Activated CD4-positive, alpha-beta T cell treated with anti-CD3 and anti-CD28 coated beads for 36 hours (primary cell): ENCODE results near the gene ARHGEF4. TPM values are rescaled to one million over a fixed set of nuclear protein-coding genes. Genes with fewer than 3 reads are reported as not detected.

ENCODE experiments used
- ATAC-seq: fragments of 200-7000 bp; cut with Tn5 transposase; one replicate; pipeline ENCODE4 v1.10.0; 2021; ENCODE audit warnings: mild to moderate bottlenecking, moderate library complexity
- CTCF ChIA-PET: fragments of 350-600 bp; sonication (Branson Sonifier 250); formaldehyde crosslinking; loops from one replicate; lab custom pipeline; 2021; ENCODE audit warnings: antibody characterized with exemption; lab: Charles Lee
- POLR2A ChIA-PET: fragments of 350-600 bp; sonication (Branson Sonifier 250); formaldehyde crosslinking; loops from one replicate; lab custom pipeline; 2021; ENCODE audit warnings: antibody characterized with exemption, inconsistent platforms; lab: Charles Lee
- DNase-seq: peaks from one replicate; pipeline ENCODE4 v3.0.0-alpha.2; 2020
- H3K27ac Mint-ChIP-seq: one replicate; pipeline ENCODE4 v1.8.0; 2021; ENCODE audit warnings: mixed read lengths
- H3K27me3 Mint-ChIP-seq: one replicate; pipeline ENCODE4 v1.8.0; 2021; ENCODE audit warnings: mixed read lengths
- H3K36me3 Mint-ChIP-seq: one replicate; pipeline ENCODE4 v1.8.0; 2021; ENCODE audit warnings: low read depth, mixed read lengths
- H3K4me1 Mint-ChIP-seq: one replicate; pipeline ENCODE4 v1.8.0; 2021; ENCODE audit warnings: mixed read lengths
- H3K4me3 Mint-ChIP-seq: one replicate; pipeline ENCODE4 v1.8.0; 2021; ENCODE audit warnings: mild to moderate bottlenecking, moderate library complexity, mixed read lengths
- H3K9me3 Mint-ChIP-seq: one replicate; pipeline ENCODE4 v1.8.0; 2021; ENCODE audit warnings: low read depth, mixed read lengths
- intact Hi-C, 2 experiments: fragments of 100-400 bp; cut with DNase I in 1 of 2; cut with micrococcal nuclease in 1 of 2; formaldehyde crosslinking; loops; one replicate each; pipeline versions ENCODE4 v1.14.2 to v1.15.1; 2022 to 2024; cut with DNase I, micrococcal nuclease
- total RNA-seq, 2 experiments: library from RNA; stranded (reverse); gene quantifications; one replicate each; pipeline ENCODE4 v1.2.3, GENCODE V29; 2021

The ARHGEF4 gene
- total RNA-seq, 2 experiments from 2014 or later = 1.2 to 1.9 TPM

- no peaks in the 10 kb centered on the region for H3K4me1 Mint-ChIP-seq
- intact Hi-C loops = loop anchor here in 1 of 2 experiments (2.0 kb wide), 1 partner anchor 57 kb away; no protein-coding TSS in a partner anchor
- no peaks in the 10 kb centered on the region for H3K9me3 Mint-ChIP-seq
- H3K36me3 Mint-ChIP-seq = no peaks in the 10 kb centered on the region
- no peak overlapping the region for H3K27ac Mint-ChIP-seq
- no peak overlapping the region for H3K4me3 Mint-ChIP-seq
- DNase-seq (no peak), ATAC-seq (no peak)
- ChIA-PET POLR2A (no interaction called here), CTCF (interaction anchor here (1.4 kb wide), 1 partner anchor 114 kb away, joined by 6 read pairs; no protein-coding TSS in a partner anchor)
- peaks cover 20% of the 10 kb centered on the region for H3K27me3 Mint-ChIP-seq
Measured at GRCh38 chr2:130911996-130912395, 75.3 kb downstream of the ARHGEF4 start.

- no peaks in the 10 kb centered on the region for H3K36me3 Mint-ChIP-seq
- no peaks in the 10 kb centered on the region for H3K9me3 Mint-ChIP-seq
- H3K4me1 Mint-ChIP-seq = no peaks in the 10 kb centered on the region
- no peak for ATAC-seq
- no peak for DNase-seq
- intact Hi-C loops = loop anchor here in 1 of 2 experiments (2.0 kb wide), 1 partner anchor 56 kb away; no protein-coding TSS in a partner anchor
- H3K4me3 Mint-ChIP-seq = no peak overlapping the region
- CTCF ChIA-PET = interaction anchor here (0.7 to 1.4 kb wide), 2 partner anchors 113 to 115 kb away, joined by 3 to 6 read pairs; no protein-coding TSS in a partner anchor
- no peak overlapping the region for H3K27ac Mint-ChIP-seq
- POLR2A ChIA-PET = no interaction called here
- peaks cover 20% of the 10 kb centered on the region for H3K27me3 Mint-ChIP-seq
Measured at GRCh38 chr2:130912471-130912870, 75.8 kb downstream of the ARHGEF4 start.

- POLR2A ChIA-PET = no interaction called here
- no peak for DNase-seq
Measured at GRCh38 chr2:130913891-130914290, 77.2 kb downstream of the ARHGEF4 start.

GRCh38 chr2:130915149-130915548, 78.4 kb downstream of the ARHGEF4 start:
- H3K27me3 Mint-ChIP-seq = peaks cover 12% of the 10 kb centered on the region
- no peaks in the 10 kb centered on the region for H3K4me1 Mint-ChIP-seq
- ChIA-PET POLR2A (no interaction called here), CTCF (interaction anchor here (0.9 kb wide), 1 partner anchor 42 kb away, joined by 4 read pairs; no protein-coding TSS in a partner anchor)
- H3K27ac Mint-ChIP-seq = no peak overlapping the region
- intact Hi-C loops = no loop called here
- H3K4me3 Mint-ChIP-seq = no peak overlapping the region
- ATAC-seq (no peak), DNase-seq (no peak)
- no peaks in the 10 kb centered on the region for H3K9me3 Mint-ChIP-seq
- no peaks in the 10 kb centered on the region for H3K36me3 Mint-ChIP-seq

More at GRCh38 chr2:130913891-130914290, 77.2 kb downstream of the ARHGEF4 start:
- peaks cover 14% of the 10 kb centered on the region for H3K27me3 Mint-ChIP-seq
- H3K9me3 Mint-ChIP-seq = no peaks in the 10 kb centered on the region
- H3K27ac Mint-ChIP-seq = no peak overlapping the region
- no peak overlapping the region for H3K4me3 Mint-ChIP-seq
- ATAC-seq = no peak
- intact Hi-C loops = loop anchor here in 1 of 2 experiments (2.0 kb wide), 1 partner anchor 55 kb away; no protein-coding TSS in a partner anchor
- CTCF ChIA-PET = interaction anchor here (1.0 kb wide), 1 partner anchor 116 kb away, joined by 3 read pairs; no protein-coding TSS in a partner anchor
- no peaks in the 10 kb centered on the region for H3K36me3 Mint-ChIP-seq
- H3K4me1 Mint-ChIP-seq = no peaks in the 10 kb centered on the region

- ATAC-seq = no peak
- no peaks in the 10 kb centered on the region for H3K4me1 Mint-ChIP-seq
- H3K27me3 Mint-ChIP-seq = peaks cover 12% of the 10 kb centered on the region
- H3K9me3 Mint-ChIP-seq = no peaks in the 10 kb centered on the region
- H3K4me3 Mint-ChIP-seq = no peak overlapping the region
- H3K36me3 Mint-ChIP-seq = no peaks in the 10 kb centered on the region
- DNase-seq = no peak
- CTCF ChIA-PET = no interaction called here
- POLR2A ChIA-PET = no interaction called here
- no peak overlapping the region for H3K27ac Mint-ChIP-seq
- intact Hi-C loops = no loop called here
Measured at GRCh38 chr2:130915595-130916437, 79.1 kb downstream of the ARHGEF4 start.

- Mint-ChIP-seq H3K9me3 (no peaks in the 10 kb centered on the region), H3K36me3 (no peaks in the 10 kb centered on the region), H3K4me3 (no peak overlapping the region), H3K27me3 (peaks cover 12% of the 10 kb centered on the region), H3K27ac (no peak overlapping the region), H3K4me1 (no peaks in the 10 kb centered on the region)
- intact Hi-C loops = no loop called here
- POLR2A ChIA-PET = no interaction called here
- no peak for ATAC-seq
- DNase-seq = no peak
- CTCF ChIA-PET = no interaction called here
Measured at GRCh38 chr2:130916438-130916705, 79.7 kb downstream of the ARHGEF4 start.

- CTCF ChIA-PET = interaction anchor here (1.1 kb wide), 1 partner anchor 120 kb away, joined by 4 read pairs; no protein-coding TSS in a partner anchor
- H3K36me3 Mint-ChIP-seq = no peaks in the 10 kb centered on the region
Measured at GRCh38 chr2:130917006-130917688, 80.4 kb downstream of the ARHGEF4 start.

GRCh38 chr2:130918393-130918792, 81.7 kb downstream of the ARHGEF4 start:
- Mint-ChIP-seq H3K4me1 (no peaks in the 10 kb centered on the region), H3K9me3 (no peaks in the 10 kb centered on the region), H3K27me3 (peaks cover 9% of the 10 kb centered on the region), H3K36me3 (no peaks in the 10 kb centered on the region), H3K27ac (no peak overlapping the region), H3K4me3 (no peak overlapping the region)
- CTCF ChIA-PET = interaction anchor here (0.7 to 1.1 kb wide), 2 partner anchors 15 to 121 kb away, joined by 4 read pairs; no protein-coding TSS in a partner anchor
- DNase-seq = no peak
- ATAC-seq = no peak
- POLR2A ChIA-PET = no interaction called here
- intact Hi-C loops = no loop called here

More at GRCh38 chr2:130917006-130917688, 80.4 kb downstream of the ARHGEF4 start:
- DNase-seq (no peak), ATAC-seq (no peak)
- POLR2A ChIA-PET = interaction anchor here (0.5 kb wide), 1 partner anchor 9 kb away, joined by 3 read pairs; no protein-coding TSS in a partner anchor
- peaks cover 11% of the 10 kb centered on the region for H3K27me3 Mint-ChIP-seq
- H3K9me3 Mint-ChIP-seq = no peaks in the 10 kb centered on the region
- H3K4me3 Mint-ChIP-seq = no peak overlapping the region
- H3K27ac Mint-ChIP-seq = no peak overlapping the region
- H3K4me1 Mint-ChIP-seq = no peaks in the 10 kb centered on the region
- intact Hi-C loops = no loop called here

- peaks cover 5% of the 10 kb centered on the region for H3K27me3 Mint-ChIP-seq
- CTCF ChIA-PET = interaction anchor here (0.7 to 2.6 kb wide), 6 partner anchors 10 to 151 kb away, joined by 3 to 17 read pairs (median 4); no protein-coding TSS in a partner anchor
- intact Hi-C loops = loop anchor here (1.0 kb wide), 3 partner anchors 47 to 123 kb away; no protein-coding TSS in a partner anchor
- ATAC-seq (no peak), DNase-seq (peak; percentile 71)
- no peak overlapping the region for H3K27ac Mint-ChIP-seq
- H3K4me1 Mint-ChIP-seq = no peaks in the 10 kb centered on the region
- POLR2A ChIA-PET = no interaction called here
- H3K9me3 Mint-ChIP-seq = no peaks in the 10 kb centered on the region
- H3K36me3 Mint-ChIP-seq = no peaks in the 10 kb centered on the region
- no peak overlapping the region for H3K4me3 Mint-ChIP-seq
Measured at GRCh38 chr2:130920415-130921163, 83.9 kb downstream of the ARHGEF4 start.

- CTCF ChIA-PET = interaction anchor here (0.7 to 2.6 kb wide), 5 partner anchors 9 to 152 kb away, joined by 3 to 17 read pairs (median 3); no protein-coding TSS in a partner anchor
Measured at GRCh38 chr2:130921164-130921476, 84.4 kb downstream of the ARHGEF4 start.

GRCh38 chr2:130922417-130922816, 85.7 kb downstream of the ARHGEF4 start:
- Mint-ChIP-seq H3K9me3 (no peaks in the 10 kb centered on the region), H3K36me3 (no peaks in the 10 kb centered on the region), H3K4me1 (no peaks in the 10 kb centered on the region), H3K27ac (no peak overlapping the region), H3K4me3 (no peak overlapping the region), H3K27me3 (peaks cover 4% of the 10 kb centered on the region)
- intact Hi-C loops = no loop called here
- ATAC-seq (no peak), DNase-seq (no peak)
- POLR2A ChIA-PET = no interaction called here
- CTCF ChIA-PET = interaction anchor here (0.7 to 2.0 kb wide), 3 partner anchors 40 to 127 kb away, joined by 3 to 7 read pairs (median 5); no protein-coding TSS in a partner anchor

More at GRCh38 chr2:130921164-130921476, 84.4 kb downstream of the ARHGEF4 start:
- Mint-ChIP-seq H3K4me1 (no peaks in the 10 kb centered on the region), H3K36me3 (no peaks in the 10 kb centered on the region), H3K9me3 (no peaks in the 10 kb centered on the region), H3K27ac (no peak overlapping the region), H3K27me3 (peaks cover 5% of the 10 kb centered on the region), H3K4me3 (no peak overlapping the region)
- POLR2A ChIA-PET = no interaction called here
- intact Hi-C loops = no loop called here
- no peak for ATAC-seq
- DNase-seq = no peak
